Liver (tissue), 3 donors: Measurements from ENCODE around the gene PAN3.

ENCODE experiments used
- ATF3 ChIP-seq: IDR thresholded peaks from 2 replicates; pipeline ENCODE4 v1.6.1; 2016; ENCODE audit warnings: antibody characterized with exemption
- CTCF ChIP-seq: fragments of 150-350 bp; IDR thresholded peaks from 2 replicates; pipeline ENCODE4 v1.5.1; 2017; ENCODE audit warnings: improper control_type of control experiment, low read depth, low read length; ENCODE audit not compliant: missing input control
- GABPA ChIP-seq, 2 donors: IDR thresholded peaks in 1 of 2; conservative IDR thresholded peaks in 1 of 2; 2 replicates each; pipeline ENCODE4 v1.6.1; 2016; ENCODE audit warnings: antibody characterized with exemption in 2 of 2, mild to moderate bottlenecking in 1 of 2, moderate library complexity in 1 of 2
- HNF4G ChIP-seq: IDR thresholded peaks from 2 replicates; pipeline ENCODE4 v1.6.1; 2016; ENCODE audit warnings: antibody characterized with exemption
- JUND ChIP-seq, 2 donors: IDR thresholded peaks; 2 replicates each; pipeline ENCODE4 v1.6.1; 2016; ENCODE audit warnings: antibody characterized with exemption in 2 of 2
- MAX ChIP-seq: IDR thresholded peaks from 2 replicates; pipeline ENCODE4 v1.6.1; 2016; ENCODE audit warnings: antibody characterized with exemption
- REST ChIP-seq: IDR thresholded peaks from 2 replicates; pipeline ENCODE4 v1.6.1; 2016; ENCODE audit warnings: antibody characterized with exemption, mild to moderate bottlenecking
- SP1 ChIP-seq: IDR thresholded peaks from 2 replicates; pipeline ENCODE4 v1.6.1; 2018; ENCODE audit warnings: antibody characterized with exemption, mild to moderate bottlenecking
- TAF1 ChIP-seq: conservative IDR thresholded peaks from 2 replicates; pipeline ENCODE4 v1.6.1; 2016; ENCODE audit warnings: antibody characterized with exemption, mild to moderate bottlenecking
- YY1 ChIP-seq: IDR thresholded peaks from 2 replicates; pipeline ENCODE4 v1.6.1; 2016; ENCODE audit warnings: antibody characterized with exemption, mild to moderate bottlenecking
- ZBTB33 ChIP-seq: IDR thresholded peaks from 2 replicates; pipeline ENCODE4 v1.6.1; 2016; ENCODE audit warnings: antibody characterized with exemption
- donor health status: healthy.
- donor health status: healthy.

GRCh38 chr13:28251466-28251865 is 113.1 kb downstream of the PAN3 start:
- TF ChIP-seq CTCF, result no peak
- no peak for TF ChIP-seq ATF3
- TF ChIP-seq REST, result no peak
- no peak for TF ChIP-seq GABPA (IDR thresholded peaks at IDR 0.05 in 1 of 2, conservative IDR thresholded peaks at IDR 0.05 in 1 of 2)
- TF ChIP-seq JUND (IDR thresholded peaks at IDR 0.05), result no peak
- TF ChIP-seq HNF4G, result no peak
- no peak for TF ChIP-seq TAF1
- no peak for TF ChIP-seq SP1
- no peak for TF ChIP-seq MAX
- TF ChIP-seq YY1, result no peak
- no peak for TF ChIP-seq ZBTB33
